ENCODE results near the gene KLK6. TPM values are rescaled to one million over a fixed set of nuclear protein-coding genes. Genes with fewer than 3 reads are reported as not detected.
"Not testable (repeated sequence)": the region's sequence is repeated elsewhere in the genome, so short reads cannot be mapped to it uniquely, and the experiment has no call there.

Gene KLK6
- total RNA-seq, 1 donor from 2014 or later = not detected

GRCh38 chr19:50979758-50980157 is 10.4 kb upstream of the KLK6 start:
- Mint-ChIP-seq H3K4me1 (no peaks in the 10 kb centered on the region), H3K27me3 (peaks cover 14% of the 10 kb centered on the region)
- intact Hi-C loops (cut with micrococcal nuclease) = no loop called here

DNA sequence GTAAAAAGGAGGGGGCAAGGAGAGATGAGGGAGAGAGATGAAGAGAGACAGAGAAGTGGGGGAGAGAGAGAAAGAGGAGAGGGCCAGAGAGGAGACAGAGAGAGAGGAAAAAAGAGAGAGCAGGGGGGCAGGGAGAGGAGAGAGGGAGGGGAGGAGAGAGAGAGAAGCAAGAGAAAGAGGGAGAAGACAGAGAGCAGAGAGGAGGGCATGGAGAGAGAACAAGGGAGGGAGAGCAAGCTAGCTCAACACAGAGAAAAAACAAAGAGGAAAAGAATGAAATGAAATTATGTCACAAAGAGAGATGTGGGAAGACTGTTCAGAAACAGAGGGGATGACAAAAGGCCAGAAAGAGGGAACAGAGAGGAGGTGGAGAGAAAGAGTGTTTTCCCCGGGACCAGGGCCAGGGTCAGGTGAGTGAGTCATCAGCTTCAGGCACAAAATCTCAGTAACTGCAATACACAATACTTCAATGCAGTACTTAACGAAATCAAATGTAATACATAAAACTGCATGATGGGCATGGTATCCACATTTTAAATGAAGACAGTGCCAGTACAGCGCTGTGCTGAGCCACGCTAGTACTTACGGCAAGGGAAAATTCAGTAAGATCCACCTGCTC is 9.5 kb upstream of the KLK6 start:
- Mint-ChIP-seq H3K9me3 (no peaks in the 10 kb centered on the region), H3K4me1 (no peaks in the 10 kb centered on the region), H3K36me3 (ENCODE audit: low read depth) (no peaks in the 10 kb centered on the region), H3K27ac (no peak overlapping the region), H3K27me3 (peaks cover 12% of the 10 kb centered on the region), H3K4me3 (no peak overlapping the region)
- intact Hi-C loops (cut with micrococcal nuclease) = no loop called here
- DNase-seq = no peak

More at GRCh38 chr19:50979758-50980157, 10.4 kb upstream of the KLK6 start:
- DNase-seq = no peak
- no peaks in the 10 kb centered on the region for H3K9me3 Mint-ChIP-seq
- no peaks in the 10 kb centered on the region for H3K36me3 Mint-ChIP-seq (ENCODE audit: low read depth)
- H3K27ac Mint-ChIP-seq = no peak overlapping the region
- H3K4me3 Mint-ChIP-seq = no peak overlapping the region

DNA sequence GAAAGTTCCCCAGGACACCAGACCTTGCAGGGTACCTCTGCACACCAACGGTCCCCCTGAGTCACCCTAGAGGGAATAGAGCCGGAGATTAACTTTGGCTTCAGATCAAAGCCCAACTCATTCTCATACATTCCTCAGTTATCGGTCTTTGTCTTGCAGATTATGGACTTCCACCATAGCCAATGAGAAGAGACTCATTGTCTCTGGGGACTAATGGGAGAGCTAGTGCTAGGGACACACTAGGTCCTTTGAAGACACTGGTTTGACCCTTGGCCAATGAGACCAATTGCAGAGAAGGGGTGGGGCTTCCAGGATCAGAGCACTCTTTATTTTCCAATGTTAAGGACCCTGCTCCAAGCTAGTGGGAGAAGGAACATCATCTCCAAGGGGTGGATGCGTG is 8.2 kb upstream of the KLK6 start:
- H3K9me3 Mint-ChIP-seq = no peaks in the 10 kb centered on the region
- intact Hi-C loops (cut with micrococcal nuclease) = no loop called here

DNA sequence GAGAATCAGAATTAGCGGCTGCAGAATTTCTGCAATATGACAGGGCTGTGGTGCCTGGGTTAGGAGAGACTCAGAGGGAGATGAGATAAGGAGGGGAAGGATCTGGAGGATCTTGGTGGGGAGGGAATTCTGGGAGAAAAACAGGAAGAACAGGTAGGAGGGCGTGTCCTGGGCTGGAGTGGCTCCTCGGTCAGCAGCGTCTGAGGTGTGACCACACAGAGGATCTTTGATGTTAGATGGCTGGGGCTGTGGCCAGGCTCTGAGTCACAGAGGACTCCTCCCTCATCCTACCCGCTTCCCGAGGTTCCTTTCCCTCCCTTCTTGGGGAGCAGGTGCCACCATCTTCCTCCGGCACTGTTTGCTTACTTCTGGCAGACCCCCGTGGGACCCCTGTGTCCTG is 6.4 kb upstream of the KLK6 start:
- DNase-seq = no peak
- H3K9me3 Mint-ChIP-seq = no peaks in the 10 kb centered on the region
- H3K4me3 Mint-ChIP-seq = no peak overlapping the region
- intact Hi-C loops (cut with micrococcal nuclease) = no loop called here
- no peaks in the 10 kb centered on the region for H3K36me3 Mint-ChIP-seq (ENCODE audit: low read depth)
- no peaks in the 10 kb centered on the region for H3K4me1 Mint-ChIP-seq
- no peak overlapping the region for H3K27ac Mint-ChIP-seq
- peaks cover 7% of the 10 kb centered on the region for H3K27me3 Mint-ChIP-seq

More for the DNA sequence above, 8.2 kb upstream of the KLK6 start:
- Mint-ChIP-seq H3K27ac (no peak overlapping the region), H3K27me3 (peaks cover 11% of the 10 kb centered on the region), H3K4me3 (no peak overlapping the region), H3K4me1 (no peaks in the 10 kb centered on the region), H3K36me3 (ENCODE audit: low read depth) (no peaks in the 10 kb centered on the region)
- no peak for DNase-seq

GRCh38 chr19:50974702-50975556 is 5.5 kb upstream of the KLK6 start:
- Mint-ChIP-seq H3K27me3 (peaks cover 7% of the 10 kb centered on the region), H3K9me3 (no peaks in the 10 kb centered on the region), H3K36me3 (ENCODE audit: low read depth) (no peaks in the 10 kb centered on the region), H3K27ac (no peak overlapping the region), H3K4me1 (no peaks in the 10 kb centered on the region), H3K4me3 (no peak overlapping the region)
- intact Hi-C loops (cut with micrococcal nuclease) = no loop called here
- DNase-seq = no peak

- intact Hi-C loops (cut with micrococcal nuclease) = no loop called here
- Mint-ChIP-seq H3K36me3 (ENCODE audit: low read depth) (no peaks in the 10 kb centered on the region), H3K4me1 (no peaks in the 10 kb centered on the region), H3K4me3 (no peak overlapping the region), H3K27ac (no peak overlapping the region), H3K27me3 (peaks cover 7% of the 10 kb centered on the region), H3K9me3 (no peaks in the 10 kb centered on the region)
- no peak for DNase-seq
These were observed 3.5 kb upstream of the KLK6 start for GRCh38 chr19:50972795-50973376.

GRCh38 chr19:50969810-50970209 is 419 bp upstream of the KLK6 start:
- DNase-seq; H3K27me3 Mint-ChIP-seq; H3K4me3 Mint-ChIP-seq; H3K27ac Mint-ChIP-seq; H3K9me3 Mint-ChIP-seq; H3K4me1 Mint-ChIP-seq; intact Hi-C loops (cut with micrococcal nuclease); H3K36me3 Mint-ChIP-seq (ENCODE audit: low read depth): not testable (repeated sequence)

DNA sequence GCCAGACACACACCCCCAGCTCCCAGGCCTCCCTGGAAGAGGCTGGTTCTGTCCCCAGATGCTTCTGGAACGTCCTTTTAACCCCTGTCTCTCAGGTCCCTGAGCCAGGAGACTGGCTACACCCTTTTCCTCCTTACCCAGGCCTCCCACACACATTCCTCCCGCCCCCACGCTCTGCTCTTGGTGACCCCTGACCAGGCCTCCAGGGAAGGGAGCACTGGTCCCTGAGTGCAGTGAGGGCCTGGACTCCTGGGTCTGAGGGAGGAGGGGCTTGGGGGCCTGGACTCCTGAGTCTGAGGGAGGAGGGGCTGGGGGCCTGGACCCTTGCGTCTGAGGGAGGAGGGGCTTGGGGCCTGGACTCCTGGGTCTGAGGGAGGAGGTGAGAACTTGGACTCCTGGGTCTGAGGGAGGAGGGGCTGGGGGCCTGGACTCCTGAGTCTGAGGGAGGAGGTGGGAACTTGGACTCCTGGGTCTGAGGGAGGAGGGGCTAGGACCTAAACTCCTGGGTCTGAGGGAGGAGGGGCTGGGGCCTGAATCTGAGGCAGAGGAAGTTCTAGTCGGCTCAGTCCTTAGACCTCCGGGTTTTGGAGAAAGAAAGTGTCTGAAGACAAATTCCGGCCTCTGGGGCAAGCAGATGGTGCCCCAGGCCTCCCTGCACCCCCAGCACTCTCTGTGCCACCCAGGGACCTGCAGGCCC is 527 bp downstream of the KLK6 start:
- DNase-seq = no peak
- Mint-ChIP-seq H3K9me3 (no peaks in the 10 kb centered on the region), H3K36me3 (ENCODE audit: low read depth) (no peaks in the 10 kb centered on the region), H3K4me3 (no peak overlapping the region), H3K27me3 (peaks cover 5% of the 10 kb centered on the region), H3K27ac (no peak overlapping the region), H3K4me1 (no peaks in the 10 kb centered on the region)
- intact Hi-C loops (cut with micrococcal nuclease) = no loop called here

- no peak for DNase-seq
- Mint-ChIP-seq H3K36me3 (ENCODE audit: low read depth) (no peaks in the 10 kb centered on the region), H3K9me3 (no peaks in the 10 kb centered on the region), H3K27ac (no peak overlapping the region), H3K27me3 (peaks cover 5% of the 10 kb centered on the region), H3K4me3 (no peak overlapping the region), H3K4me1 (no peaks in the 10 kb centered on the region)
- intact Hi-C loops (cut with micrococcal nuclease) = no loop called here
These were observed 1.3 kb downstream of the KLK6 start for GRCh38 chr19:50967929-50968715.

DNA sequence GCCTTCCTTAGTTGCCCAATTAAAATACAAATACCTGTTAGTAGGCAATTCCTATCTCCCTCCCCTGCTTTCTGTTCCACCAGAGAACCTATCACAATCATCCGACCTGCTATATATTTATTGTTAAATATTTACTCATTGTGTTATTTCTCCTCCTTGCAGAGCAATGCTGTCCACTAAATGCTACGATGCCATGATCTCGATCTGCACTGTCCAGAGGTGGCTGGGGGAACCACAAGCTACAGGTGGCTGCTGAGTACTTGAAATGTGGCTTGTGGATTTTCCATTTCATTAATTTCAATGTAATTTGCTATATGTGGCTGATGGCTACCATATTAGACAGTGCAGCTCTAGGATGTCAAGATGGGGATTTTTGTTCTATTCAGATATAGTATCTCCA is 5.1 kb downstream of the KLK6 start:
- no peak for DNase-seq
- Mint-ChIP-seq H3K9me3 (peaks cover 4% of the 10 kb centered on the region), H3K4me3 (no peak overlapping the region), H3K36me3 (ENCODE audit: low read depth) (no peaks in the 10 kb centered on the region), H3K27ac (no peak overlapping the region), H3K4me1 (no peaks in the 10 kb centered on the region), H3K27me3 (peaks cover 2% of the 10 kb centered on the region)
- intact Hi-C loops (cut with micrococcal nuclease) = no loop called here

DNA sequence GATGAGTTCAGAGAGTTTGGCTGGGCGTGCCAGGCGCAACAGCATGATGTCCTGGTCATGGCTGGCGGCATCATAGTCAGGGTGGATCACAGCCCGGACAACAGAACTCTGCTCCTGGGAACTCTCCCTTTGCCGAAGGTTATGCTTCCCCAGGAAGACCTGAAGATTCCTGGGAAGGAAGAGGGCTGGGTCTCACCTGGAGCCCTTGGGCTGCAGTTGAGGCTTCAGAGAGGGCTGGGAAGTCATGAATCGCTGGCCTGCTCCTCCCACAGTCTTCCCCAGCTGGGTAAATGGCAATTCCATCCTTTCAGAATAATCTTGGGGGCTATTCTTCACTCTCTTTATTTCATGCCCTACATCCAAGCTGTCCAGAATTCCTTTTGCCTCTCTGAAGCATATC is 6.0 kb downstream of the KLK6 start:
- intact Hi-C loops (cut with micrococcal nuclease) = no loop called here
- Mint-ChIP-seq H3K4me3 (no peak overlapping the region), H3K4me1 (no peaks in the 10 kb centered on the region), H3K9me3 (peaks cover 4% of the 10 kb centered on the region), H3K36me3 (ENCODE audit: low read depth) (no peaks in the 10 kb centered on the region), H3K27me3 (peaks cover 2% of the 10 kb centered on the region), H3K27ac (no peak overlapping the region)
- no peak for DNase-seq

- intact Hi-C loops (cut with micrococcal nuclease) = no loop called here
- no peak overlapping the region for H3K27ac Mint-ChIP-seq
- no peaks in the 10 kb centered on the region for H3K4me1 Mint-ChIP-seq
- H3K9me3 Mint-ChIP-seq = peaks cover 4% of the 10 kb centered on the region
- no peaks in the 10 kb centered on the region for H3K36me3 Mint-ChIP-seq (ENCODE audit: low read depth)
- no peak overlapping the region for H3K4me3 Mint-ChIP-seq
- H3K27me3 Mint-ChIP-seq = peaks cover 2% of the 10 kb centered on the region
- no peak for DNase-seq
These were observed 7.1 kb downstream of the KLK6 start for GRCh38 chr19:50962245-50962644.

GRCh38 chr19:50959731-50960500 is 9.5 kb downstream of the KLK6 start:
- intact Hi-C loops (cut with micrococcal nuclease) = no loop called here
- Mint-ChIP-seq H3K4me1 (no peaks in the 10 kb centered on the region), H3K27ac (no peak overlapping the region), H3K36me3 (ENCODE audit: low read depth) (no peaks in the 10 kb centered on the region), H3K27me3 (peaks cover 4% of the 10 kb centered on the region), H3K4me3 (no peak overlapping the region), H3K9me3 (peaks cover 4% of the 10 kb centered on the region)
- DNase-seq = no peak
